NCI-H1930 (cell line): ENCODE results near the gene RBM6.
"Not testable (repeated sequence)": the region's sequence is repeated elsewhere in the genome, so short reads cannot be mapped to it uniquely, and the experiment has no call there.

Experiments used
- DNase-seq, 2 experiments: peaks; one replicate each; lab custom pipeline; 2025; lab: John Stamatoyannopoulos, UW

RBM6 gene

GRCh38 chr3:49939858-49940666 is at the start of gene RBM6:
Gene RBM6, plus strand, starts transcription at chr3:49940150. Its CDS starts 22,492 bp downstream, at chr3:49962642.
- peak; percentile 80 to 91 for DNase-seq

DNA sequence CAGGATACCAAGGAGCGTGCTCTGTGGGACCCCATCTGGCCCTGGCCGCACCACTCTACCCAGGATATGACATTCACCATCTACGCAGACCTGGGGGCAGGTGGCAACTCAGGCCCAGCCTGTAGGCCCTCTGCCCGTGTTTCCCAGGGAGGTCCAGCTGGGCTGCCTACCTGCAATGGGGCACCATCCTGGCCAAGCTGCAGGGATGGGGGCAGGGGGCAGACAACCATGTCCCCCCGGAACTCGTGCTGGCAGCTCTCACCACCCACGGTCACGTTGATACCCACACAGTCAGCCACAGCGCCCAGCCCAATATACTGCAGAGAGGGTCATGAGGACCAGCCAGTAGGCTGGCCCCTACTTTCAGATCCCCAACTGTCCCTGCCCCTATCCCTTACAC is 44.2 kb upstream of the RBM6 start:
- DNase-seq, result no peak

GRCh38 chr3:49896345-49896744 is 43.6 kb upstream of the RBM6 start:
- DNase-seq, result no peak

GRCh38 chr3:49898991-49899390 is 41.0 kb upstream of the RBM6 start:
- DNase-seq, result no peak

DNA sequence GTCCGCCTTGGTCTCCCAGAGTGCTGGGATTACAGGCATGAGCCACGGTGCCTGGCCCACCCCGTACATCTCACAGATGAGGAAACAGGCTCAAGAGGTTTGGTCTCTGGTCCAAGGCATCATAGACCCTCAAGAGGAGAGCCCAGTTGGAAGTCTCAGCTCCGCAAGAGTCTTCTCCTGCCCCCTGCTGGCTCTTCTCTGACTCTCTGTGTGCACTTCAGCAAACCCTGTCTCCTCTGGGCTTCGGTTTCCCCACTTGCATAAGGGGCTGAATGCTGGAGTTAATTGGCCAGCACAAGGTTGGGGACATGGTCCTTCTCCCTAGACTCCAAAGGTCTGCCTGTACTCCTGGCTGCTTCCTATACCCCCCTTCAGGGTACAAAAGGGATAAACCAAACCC is 40.1 kb upstream of the RBM6 start:
- no peak for DNase-seq

- no peak for DNase-seq
Observed at GRCh38 chr3:49900491-49901153, 39.3 kb upstream of the RBM6 start.

GRCh38 chr3:49901366-49902339 is 38.3 kb upstream of the RBM6 start:
- no peak for DNase-seq

DNA sequence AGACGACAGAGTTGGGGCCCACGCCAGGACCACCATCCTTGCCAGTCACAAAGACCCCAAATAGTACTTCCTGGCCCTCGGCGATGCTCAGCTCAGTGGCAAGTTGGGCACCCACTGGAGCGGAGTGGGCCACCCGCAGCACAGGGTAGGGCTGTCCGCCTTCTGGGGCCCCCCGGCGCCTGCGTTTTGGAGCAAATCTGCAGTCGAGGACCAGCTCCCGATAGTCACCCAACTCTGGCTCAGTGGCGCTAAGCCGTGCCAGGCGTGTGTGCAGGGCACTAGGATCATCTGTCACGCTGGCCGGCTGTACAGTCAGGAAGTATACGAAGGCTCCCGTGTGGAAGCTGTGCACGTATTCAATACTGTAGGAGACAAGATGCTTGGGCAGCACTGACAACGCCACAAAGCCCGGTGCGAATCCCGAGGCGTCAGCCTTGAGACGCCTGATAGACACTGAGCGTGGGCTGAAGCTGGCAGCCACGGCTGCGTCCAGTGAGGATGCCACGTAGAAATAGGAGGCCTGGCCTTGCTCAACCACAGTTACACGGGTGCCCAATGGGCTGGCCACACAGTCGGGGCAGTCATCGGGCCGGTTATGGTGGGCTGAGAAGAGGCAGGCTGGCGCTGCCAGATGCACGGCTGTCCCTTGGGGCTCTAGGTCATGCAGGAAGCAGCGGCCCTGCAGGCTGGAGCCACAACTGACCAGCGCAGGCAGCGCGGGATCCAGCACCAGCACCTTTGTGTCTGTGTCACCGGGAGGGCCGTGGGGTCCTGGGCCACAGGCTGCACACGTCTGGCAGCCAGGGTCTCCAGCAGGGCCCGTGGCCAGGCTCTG is 37.2 kb upstream of the RBM6 start:
- DNase-seq, result no peak

GRCh38 chr3:49903451-49904424 is 36.2 kb upstream of the RBM6 start, which contains the start of gene MST1R:
Gene MST1R, minus strand, starts transcription at chr3:49903873. Its CDS starts 264 bp downstream, at chr3:49903609.
- DNase-seq, result no peak

DNA sequence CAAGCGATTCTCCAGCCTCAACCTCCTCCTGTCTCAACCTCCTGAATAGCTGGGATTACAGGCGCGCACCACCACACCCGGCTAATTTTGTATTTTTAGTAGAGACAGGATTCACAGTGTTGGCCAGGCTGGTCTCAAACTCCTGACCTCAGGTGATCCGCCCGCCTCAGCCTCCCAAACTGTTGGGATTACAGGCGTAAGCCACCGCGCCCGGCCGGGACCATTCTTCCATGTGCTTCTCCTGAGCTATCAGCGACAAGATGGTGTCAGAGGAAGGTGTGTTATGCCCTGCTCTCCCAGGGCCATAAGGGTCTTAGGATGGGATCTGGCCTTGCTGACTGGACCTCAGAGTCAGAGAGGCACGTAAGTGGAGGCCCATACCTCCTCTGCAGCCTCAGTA is 35.5 kb upstream of the RBM6 start:
- DNase-seq, result not testable (repeated sequence)

DNA sequence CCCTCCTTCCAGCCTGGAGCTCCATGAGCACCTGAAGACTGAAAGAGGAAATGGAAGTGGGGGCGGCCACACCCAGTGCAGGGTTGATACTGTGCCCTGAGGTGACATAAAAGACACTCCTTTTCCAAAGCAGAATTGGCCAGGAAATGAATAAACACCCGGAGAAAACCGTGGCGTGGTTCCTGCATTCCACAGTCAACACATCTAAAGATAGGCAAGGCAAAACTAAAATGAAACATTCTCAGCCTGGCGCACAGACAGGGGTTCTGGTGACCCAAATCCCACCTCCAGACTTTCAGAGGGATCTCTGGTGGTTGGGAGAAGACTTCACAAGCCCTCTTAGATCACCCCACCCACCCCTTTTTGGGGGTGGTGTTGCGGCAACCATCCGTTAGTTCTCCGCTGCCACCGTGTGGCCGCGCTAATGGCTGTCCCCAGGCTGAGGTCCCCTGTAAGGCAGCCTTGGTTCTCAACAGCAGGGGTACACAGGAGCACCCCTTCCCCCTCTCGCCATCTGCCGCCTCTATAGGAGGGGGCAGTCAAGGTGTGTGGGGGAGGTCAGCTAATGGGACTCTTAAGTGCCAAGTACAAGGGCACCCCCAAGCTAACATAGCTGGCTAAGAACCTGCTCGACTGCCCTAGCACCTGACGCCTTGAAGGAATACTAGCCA is 33.7 kb upstream of the RBM6 start:
- DNase-seq, result no peak

DNA sequence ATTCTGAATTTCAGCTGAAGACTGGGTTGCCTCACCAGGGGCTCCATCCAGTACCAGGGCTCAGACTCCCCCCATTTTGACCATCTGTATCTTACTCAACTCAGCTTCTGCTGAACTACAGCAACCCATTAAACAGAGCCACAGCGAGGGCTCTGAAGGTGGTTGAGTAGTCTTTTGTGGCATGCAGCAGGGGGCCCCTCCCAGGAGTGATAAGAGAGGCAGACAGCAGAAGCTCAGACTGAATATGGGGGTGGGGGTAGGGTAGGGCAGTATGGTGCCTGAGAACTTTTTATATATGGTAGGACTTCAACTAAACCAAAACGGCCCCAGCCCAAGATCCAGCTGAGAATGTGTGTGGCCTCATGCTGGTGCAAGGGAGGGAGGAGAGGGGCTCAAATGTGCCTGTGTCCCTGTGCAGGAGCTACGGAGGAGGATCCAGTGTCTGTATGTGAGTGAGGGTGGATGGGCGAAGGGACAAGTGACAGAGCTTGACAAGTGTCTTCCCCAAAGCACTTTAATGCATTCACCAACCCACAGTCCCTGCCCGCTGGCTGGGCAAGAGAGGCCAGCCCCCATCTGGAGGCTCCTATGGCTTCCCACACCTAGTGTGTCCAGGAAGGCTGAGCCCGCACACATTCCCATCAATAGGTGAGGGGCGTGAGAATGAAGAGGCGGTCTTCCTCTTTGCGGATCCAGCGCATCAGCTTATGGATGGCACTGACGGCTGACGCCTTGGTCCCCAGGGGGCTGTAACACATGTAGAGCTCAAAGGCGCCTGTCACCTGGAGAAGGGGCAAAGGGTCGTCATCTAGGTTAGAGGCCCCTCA is 31.4 kb upstream of the RBM6 start:
- DNase-seq, result no peak

DNA sequence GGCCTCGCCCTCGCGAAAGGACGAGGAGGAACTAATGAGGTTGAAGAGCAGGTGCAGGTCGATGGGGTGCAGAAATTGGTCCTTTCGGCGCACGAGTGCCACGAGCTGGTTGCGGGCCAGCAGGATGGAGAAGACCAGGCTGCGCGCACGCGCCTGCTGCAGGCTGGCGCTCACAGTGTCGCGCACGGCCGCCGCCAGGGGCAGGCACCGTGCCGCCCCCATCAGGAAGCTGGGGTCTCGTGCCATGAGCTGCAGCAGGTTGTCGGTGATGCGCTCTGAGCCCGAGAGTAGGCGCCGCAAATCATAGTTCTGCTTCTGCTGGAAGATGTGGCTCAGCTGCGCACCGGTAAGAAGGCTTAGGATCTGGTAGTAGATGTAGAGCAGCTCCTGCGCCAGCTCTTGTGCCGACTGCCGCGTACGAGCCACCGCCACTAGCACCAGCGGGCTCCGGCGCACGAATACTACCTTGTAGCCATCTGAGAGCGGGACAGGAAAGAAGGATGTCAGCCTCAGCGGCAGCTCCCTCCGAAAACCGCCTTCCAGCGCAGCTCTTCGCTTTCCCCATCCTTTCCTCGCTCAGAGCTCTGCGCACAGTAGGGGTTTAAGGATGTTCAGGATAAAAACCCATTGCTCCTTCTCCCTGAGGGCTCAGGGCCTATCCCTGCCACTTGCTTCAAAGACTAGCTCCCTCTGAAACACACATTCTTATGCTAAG is 29.4 kb upstream of the RBM6 start:
- no peak for DNase-seq

- DNase-seq, result no peak
Observed at GRCh38 chr3:49911124-49911420, 28.9 kb upstream of the RBM6 start.

DNA sequence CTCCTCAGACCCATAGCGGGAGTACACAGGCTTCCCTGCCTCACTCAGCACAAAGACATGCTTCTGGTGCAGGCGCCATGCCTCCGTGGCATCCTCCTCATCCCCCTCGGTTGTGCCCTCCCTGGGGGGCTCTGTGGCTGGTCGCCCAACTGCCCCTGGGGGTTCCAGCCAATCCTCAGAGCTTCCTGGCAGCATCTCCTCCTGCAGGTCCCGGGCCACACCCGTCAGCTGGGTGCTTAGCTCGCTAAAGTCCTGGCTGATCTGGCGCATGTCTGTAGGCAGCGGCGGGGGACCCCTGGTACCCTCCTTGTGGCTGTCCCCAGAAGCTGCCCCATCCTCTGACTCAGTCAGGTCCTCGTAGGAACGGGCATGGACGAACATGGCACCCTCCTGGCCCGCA is 28.3 kb upstream of the RBM6 start:
- no peak for DNase-seq

DNA sequence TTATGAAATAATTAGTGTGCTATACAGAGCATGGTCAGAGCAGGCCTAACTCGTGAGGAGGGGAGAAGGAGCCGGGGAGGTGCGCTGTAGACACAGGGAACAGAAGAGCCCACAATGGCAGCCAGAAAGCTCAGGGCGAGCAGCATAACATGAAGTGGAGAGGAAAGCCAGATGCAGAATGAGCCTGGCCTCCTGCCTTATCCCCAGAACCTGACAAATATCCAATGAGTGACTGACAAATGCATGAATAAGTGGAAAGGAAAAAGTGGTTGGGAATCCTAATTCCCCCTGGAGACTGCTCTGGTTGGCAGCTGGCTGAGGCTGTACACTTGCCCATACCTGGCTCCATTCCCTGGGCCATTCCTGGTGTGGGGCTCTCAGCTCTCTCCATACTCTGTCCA is 27.1 kb upstream of the RBM6 start:
- no peak for DNase-seq

DNA sequence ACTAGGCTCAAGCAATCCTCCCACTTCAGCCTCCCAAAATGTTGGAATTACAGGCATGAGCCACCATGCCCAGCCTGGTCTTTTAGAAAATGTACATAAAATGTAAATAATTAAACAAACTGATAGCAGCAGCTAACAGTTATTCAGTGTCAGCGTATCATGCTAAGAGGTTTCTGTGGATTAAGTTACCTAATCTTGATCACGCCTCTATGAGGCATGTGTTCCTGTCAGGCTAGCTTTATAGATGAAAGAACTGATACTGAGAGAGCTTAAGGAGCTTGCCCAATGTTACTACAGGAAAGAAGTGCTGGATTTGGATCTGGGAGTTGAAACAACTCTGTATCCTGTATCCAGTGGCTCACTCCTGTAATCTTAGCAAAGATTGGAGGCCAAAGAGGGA is 25.0 kb upstream of the RBM6 start:
- no peak for DNase-seq

DNA sequence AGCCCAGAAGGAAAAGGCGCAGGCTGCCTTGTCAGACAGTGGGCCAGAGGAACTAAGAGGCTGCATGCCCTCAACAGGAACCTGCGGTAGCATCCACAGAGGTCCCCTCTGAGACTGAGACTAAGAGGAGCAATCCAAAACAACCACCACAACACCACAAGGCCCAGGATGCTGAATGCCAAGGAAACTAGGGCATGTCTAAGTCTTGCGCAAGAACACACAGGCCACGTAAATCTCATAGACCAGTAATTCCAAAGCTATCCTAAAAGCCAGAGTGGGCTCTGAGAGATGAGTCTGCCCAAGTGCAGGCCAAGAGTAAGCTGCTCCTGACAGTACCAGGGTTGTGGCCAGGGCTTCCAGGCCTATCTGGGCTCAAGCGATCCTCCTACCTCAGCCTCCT is 23.3 kb upstream of the RBM6 start:
- DNase-seq, result no peak
